Dendritic cell treated with granulocyte-macrophage colony-stimulating factor and Interleukin-4, amounts not matched to agents 40 ng/mL and 50 ng/mL, for 4 days (primary cell): ENCODE measurements around the gene KRTAP21-2.
"Not testable (repeated sequence)": the region's sequence is repeated elsewhere in the genome, so short reads cannot be mapped to it uniquely, and the experiment has no call there.

Source experiments
- H3K27ac Mint-ChIP-seq: one replicate; pipeline ENCODE4 v1.8.0; 2022; ENCODE audit warnings: mild to moderate bottlenecking, mixed read lengths
- H3K27me3 Mint-ChIP-seq: one replicate; pipeline ENCODE4 v1.8.0; 2022; ENCODE audit warnings: mild to moderate bottlenecking, mixed read lengths
- H3K36me3 Mint-ChIP-seq: one replicate; pipeline ENCODE4 v1.8.0; 2022; ENCODE audit warnings: low read depth, mixed read lengths
- H3K4me1 Mint-ChIP-seq: one replicate; pipeline ENCODE4 v1.8.0; 2022; ENCODE audit warnings: low read depth, mixed read lengths
- H3K4me3 Mint-ChIP-seq: one replicate; pipeline ENCODE4 v1.8.0; 2022; ENCODE audit warnings: mild to moderate bottlenecking, moderate library complexity, mixed read lengths
- H3K9me3 Mint-ChIP-seq: one replicate; pipeline ENCODE4 v1.8.0; 2022; ENCODE audit warnings: mixed read lengths
- intact Hi-C: fragments of 100-400 bp; cut with micrococcal nuclease; formaldehyde crosslinking; loops from one replicate; pipeline ENCODE4 v1.15.0; 2022

The KRTAP21-2 gene

GRCh38 chr21:30747159-30747558 is at the start of gene KRTAP21-2:
Gene KRTAP21-2, minus strand, starts transcription at chr21:30747259. Its CDS starts 57 bp downstream, at chr21:30747202.
- H3K27ac Mint-ChIP-seq: no peak within 1 kb of the TSS
- H3K4me1 Mint-ChIP-seq: no peaks in the 10 kb centered on the region
- no peaks in the 10 kb centered on the region for H3K27me3 Mint-ChIP-seq
- H3K9me3 Mint-ChIP-seq: peaks cover 17% of the 10 kb centered on the region
- H3K4me3 Mint-ChIP-seq: no peak within 1 kb of the TSS
- intact Hi-C loops: no loop called here
- no peaks in the 10 kb centered on the region for H3K36me3 Mint-ChIP-seq

GRCh38 chr21:30793581-30794314 is 46.7 kb upstream of the KRTAP21-2 start:
- Mint-ChIP-seq H3K9me3 (no peaks in the 10 kb centered on the region), H3K27ac (no peak overlapping the region), H3K4me3 (no peak overlapping the region)

GRCh38 chr21:30779249-30779648 is 32.2 kb upstream of the KRTAP21-2 start:
- intact Hi-C loops: no loop called here
- Mint-ChIP-seq H3K4me3 (no peak overlapping the region), H3K4me1 (no peaks in the 10 kb centered on the region), H3K9me3 (peaks cover 8% of the 10 kb centered on the region), H3K36me3 (no peaks in the 10 kb centered on the region), H3K27me3 (no peaks in the 10 kb centered on the region), H3K27ac (no peak overlapping the region)

More at GRCh38 chr21:30793581-30794314, 46.7 kb upstream of the KRTAP21-2 start:
- no peaks in the 10 kb centered on the region for H3K36me3 Mint-ChIP-seq
- no peaks in the 10 kb centered on the region for H3K27me3 Mint-ChIP-seq
- no peaks in the 10 kb centered on the region for H3K4me1 Mint-ChIP-seq
- intact Hi-C loops: no loop called here

GRCh38 chr21:30769724-30770431 is 22.8 kb upstream of the KRTAP21-2 start:
- Mint-ChIP-seq H3K9me3 (peaks cover 13% of the 10 kb centered on the region), H3K4me3 (no peak overlapping the region), H3K27ac (no peak overlapping the region), H3K4me1 (no peaks in the 10 kb centered on the region), H3K36me3 (no peaks in the 10 kb centered on the region), H3K27me3 (no peaks in the 10 kb centered on the region)
- intact Hi-C loops: no loop called here

GRCh38 chr21:30760776-30761175 is 13.7 kb upstream of the KRTAP21-2 start:
- Mint-ChIP-seq H3K4me3 (no peak overlapping the region), H3K27ac (no peak overlapping the region), H3K27me3 (no peaks in the 10 kb centered on the region), H3K36me3 (no peaks in the 10 kb centered on the region), H3K4me1 (no peaks in the 10 kb centered on the region), H3K9me3 (peaks cover 35% of the 10 kb centered on the region)
- intact Hi-C loops: no loop called here

GRCh38 chr21:30758306-30758705 is 11.2 kb upstream of the KRTAP21-2 start:
- Mint-ChIP-seq H3K4me1 (no peaks in the 10 kb centered on the region), H3K27ac (no peak overlapping the region), H3K9me3 (peaks cover 36% of the 10 kb centered on the region), H3K27me3 (no peaks in the 10 kb centered on the region), H3K4me3 (no peak overlapping the region), H3K36me3 (no peaks in the 10 kb centered on the region)
- intact Hi-C loops: no loop called here

GRCh38 chr21:30755328-30755727 is 8.3 kb upstream of the KRTAP21-2 start, which contains the start of gene KRTAP21-1:
Gene KRTAP21-1, minus strand, starts transcription at chr21:30755428. Its CDS starts 50 bp downstream, at chr21:30755378.
- H3K27ac Mint-ChIP-seq, H3K4me3 Mint-ChIP-seq, H3K36me3 Mint-ChIP-seq, intact Hi-C loops, H3K4me1 Mint-ChIP-seq, H3K27me3 Mint-ChIP-seq: not testable (repeated sequence)
- peaks cover 32% of the 10 kb centered on the region for H3K9me3 Mint-ChIP-seq

GRCh38 chr21:30740462-30740861 is 6.6 kb downstream of the KRTAP21-2 start:
- H3K4me1 Mint-ChIP-seq: no peaks in the 10 kb centered on the region
- no peaks in the 10 kb centered on the region for H3K27me3 Mint-ChIP-seq
- no peak overlapping the region for H3K4me3 Mint-ChIP-seq
- peaks cover 35% of the 10 kb centered on the region for H3K9me3 Mint-ChIP-seq
- no peak overlapping the region for H3K27ac Mint-ChIP-seq
- intact Hi-C loops: no loop called here
- no peaks in the 10 kb centered on the region for H3K36me3 Mint-ChIP-seq

- intact Hi-C loops: no loop called here
- no peaks in the 10 kb centered on the region for H3K4me1 Mint-ChIP-seq
- peaks cover 17% of the 10 kb centered on the region for H3K9me3 Mint-ChIP-seq
- H3K36me3 Mint-ChIP-seq: no peaks in the 10 kb centered on the region
- no peak overlapping the region for H3K27ac Mint-ChIP-seq
- H3K4me3 Mint-ChIP-seq: no peak overlapping the region
- H3K27me3 Mint-ChIP-seq: no peaks in the 10 kb centered on the region
Measured at GRCh38 chr21:30733026-30733425, 14.0 kb downstream of the KRTAP21-2 start.

GRCh38 chr21:30726726-30727125 is 20.3 kb downstream of the KRTAP21-2 start:
- no peaks in the 10 kb centered on the region for H3K4me1 Mint-ChIP-seq
- intact Hi-C loops: no loop called here
- peaks cover 65% of the 10 kb centered on the region for H3K9me3 Mint-ChIP-seq
- no peaks in the 10 kb centered on the region for H3K27me3 Mint-ChIP-seq
- H3K36me3 Mint-ChIP-seq: no peaks in the 10 kb centered on the region
- H3K4me3 Mint-ChIP-seq: no peak overlapping the region
- no peak overlapping the region for H3K27ac Mint-ChIP-seq

GRCh38 chr21:30719401-30719800 is 27.7 kb downstream of the KRTAP21-2 start:
- Mint-ChIP-seq H3K4me3 (no peak overlapping the region), H3K4me1 (no peaks in the 10 kb centered on the region), H3K9me3 (peaks cover 29% of the 10 kb centered on the region), H3K27ac (no peak overlapping the region), H3K36me3 (no peaks in the 10 kb centered on the region), H3K27me3 (no peaks in the 10 kb centered on the region)
- intact Hi-C loops: no loop called here

- Mint-ChIP-seq H3K36me3 (no peaks in the 10 kb centered on the region), H3K9me3 (peaks cover 29% of the 10 kb centered on the region), H3K27ac (no peak within 1 kb of the TSS), H3K4me1 (no peaks in the 10 kb centered on the region), H3K4me3 (no peak within 1 kb of the TSS), H3K27me3 (no peaks in the 10 kb centered on the region)
- intact Hi-C loops: no loop called here
Measured at GRCh38 chr21:30718239-30718909, 28.7 kb downstream of the KRTAP21-2 start, which contains the start of gene KRTAP21-3. Gene KRTAP21-3, minus strand, starts transcription at chr21:30718777. Its CDS starts 18 bp downstream, at chr21:30718759.

- H3K4me3 Mint-ChIP-seq: no peak overlapping the region
- H3K36me3 Mint-ChIP-seq: no peaks in the 10 kb centered on the region
- H3K4me1 Mint-ChIP-seq: no peaks in the 10 kb centered on the region
- no peaks in the 10 kb centered on the region for H3K27me3 Mint-ChIP-seq
- intact Hi-C loops: no loop called here
- no peak overlapping the region for H3K27ac Mint-ChIP-seq
- peaks cover 26% of the 10 kb centered on the region for H3K9me3 Mint-ChIP-seq
Measured at GRCh38 chr21:30717105-30717504, 30.0 kb downstream of the KRTAP21-2 start.

GRCh38 chr21:30714946-30715345 is 32.1 kb downstream of the KRTAP21-2 start:
- Mint-ChIP-seq H3K9me3 (peaks cover 39% of the 10 kb centered on the region), H3K27ac (no peak overlapping the region), H3K27me3 (no peaks in the 10 kb centered on the region), H3K4me3 (no peak overlapping the region), H3K4me1 (no peaks in the 10 kb centered on the region), H3K36me3 (no peaks in the 10 kb centered on the region)
- intact Hi-C loops: no loop called here
